IMR-90 (cell line): ENCODE data around the gene CDK5RAP2.

Experiments
- POLR2A ChIP-seq: IDR thresholded peaks from 2 replicates; pipeline ENCODE4 v1.6.1; 2012; ENCODE audit warnings: mild to moderate bottlenecking, low read depth, low read length
- RAD21 ChIP-seq: IDR thresholded peaks from 2 replicates; pipeline ENCODE4 v1.6.1; 2012; ENCODE audit warnings: low read length, improper control_type of control experiment

GRCh38 chr9:120477534-120478001, 102.4 kb downstream of the CDK5RAP2 start:
- TF ChIP-seq POLR2A (0 out of 2 replicates have a peak, but pooled peaks have one; percentile 28), RAD21 (peak; percentile 99)
